HG03159 (cell line): Measurements from ENCODE around the gene CCDC179.

Experiments used
- ATAC-seq: cut with Tn5 transposase; IDR thresholded peaks from one replicate; pipeline ENCODE4 v1.9.1; 2021; ENCODE audit warnings: mild to moderate bottlenecking, moderate library complexity; ENCODE audit not compliant: unreplicated experiment

Gene CCDC179

DNA sequence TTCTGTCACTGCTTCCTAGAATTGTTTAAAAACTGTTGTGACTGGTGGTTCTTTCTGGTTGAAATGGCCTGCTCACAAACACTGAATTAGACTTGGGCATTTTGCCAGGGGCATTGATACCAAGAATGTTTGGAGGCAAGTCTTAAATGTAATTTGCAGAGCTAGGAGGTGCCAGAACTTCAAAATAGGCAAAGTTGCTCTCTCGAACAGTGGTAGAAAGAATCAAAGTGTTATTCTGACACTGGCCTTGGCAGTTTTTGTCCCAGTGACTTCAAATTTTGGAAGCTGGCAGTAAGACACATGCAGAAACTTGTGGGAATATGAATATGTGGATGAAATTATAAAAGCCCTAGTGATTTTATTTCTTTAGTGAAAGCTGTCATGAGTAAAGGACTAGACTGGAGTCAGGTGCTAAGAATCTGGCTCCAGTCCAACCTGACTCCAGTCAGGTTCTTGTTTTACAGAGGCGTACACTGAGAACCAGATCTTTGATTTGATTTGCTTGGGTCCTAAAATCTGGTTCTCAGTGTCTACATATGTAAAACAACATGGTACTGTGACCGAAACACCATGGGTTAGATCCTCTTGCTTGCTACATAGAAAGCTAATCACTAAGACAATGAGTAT is 51.6 kb downstream of the CCDC179 start:
- ATAC-seq: peak; percentile 40

DNA sequence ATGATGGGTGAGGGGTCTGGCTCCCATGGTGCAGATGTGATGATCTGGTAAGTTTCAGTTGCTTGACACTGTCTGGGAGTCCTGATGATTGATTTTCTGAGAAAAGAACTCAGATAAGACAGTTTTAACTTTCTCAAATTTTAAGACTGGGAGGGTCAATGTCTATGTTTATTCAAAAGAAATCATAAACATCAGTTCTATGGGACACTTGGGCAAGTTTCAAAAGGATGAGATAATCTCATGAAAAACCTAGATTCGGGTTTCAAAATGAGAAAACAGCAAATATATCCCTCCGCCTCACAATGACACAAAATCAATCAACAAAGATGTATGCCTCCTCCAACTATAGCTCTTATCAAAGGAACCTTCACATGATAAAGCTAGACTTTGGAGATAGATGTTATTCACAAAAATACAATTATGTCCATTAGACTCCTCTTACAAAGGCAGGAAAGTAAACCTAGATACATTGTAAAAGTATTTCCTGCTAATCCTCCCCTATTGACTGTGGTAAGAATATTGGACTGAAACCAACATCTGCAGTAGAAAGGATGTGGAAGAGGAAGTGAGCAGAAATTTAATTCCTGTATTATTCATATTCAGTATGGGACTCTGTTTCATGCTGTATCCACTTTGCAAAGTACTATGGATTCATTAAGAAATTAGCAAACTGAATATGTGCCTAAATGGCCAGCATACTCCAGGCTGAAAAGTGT is 52.3 kb downstream of the CCDC179 start:
- ATAC-seq: peak; percentile 94

DNA sequence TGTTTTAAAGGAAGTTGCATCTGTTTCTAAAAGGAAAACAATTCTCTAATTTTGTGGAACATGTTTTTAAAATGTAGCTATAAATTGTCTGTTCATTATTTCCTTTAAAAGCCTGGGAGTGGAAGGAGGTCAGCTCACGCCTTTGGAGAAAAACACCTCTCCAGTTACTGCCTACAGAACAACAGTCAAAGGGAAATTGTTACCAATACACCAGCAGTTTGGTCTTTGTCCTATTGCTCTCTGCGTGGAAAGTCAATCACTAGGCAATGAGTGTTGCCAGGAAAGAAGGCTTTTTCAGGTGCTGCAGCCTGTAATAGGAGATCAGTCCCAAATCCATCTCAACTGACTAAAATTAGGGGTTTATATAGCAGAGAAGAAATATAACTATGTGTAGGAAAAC is 52.9 kb downstream of the CCDC179 start:
- no peak for ATAC-seq

- no peak for ATAC-seq
Observed at GRCh38 chr11:22802861-22803260, 57.4 kb downstream of the CCDC179 start.

DNA sequence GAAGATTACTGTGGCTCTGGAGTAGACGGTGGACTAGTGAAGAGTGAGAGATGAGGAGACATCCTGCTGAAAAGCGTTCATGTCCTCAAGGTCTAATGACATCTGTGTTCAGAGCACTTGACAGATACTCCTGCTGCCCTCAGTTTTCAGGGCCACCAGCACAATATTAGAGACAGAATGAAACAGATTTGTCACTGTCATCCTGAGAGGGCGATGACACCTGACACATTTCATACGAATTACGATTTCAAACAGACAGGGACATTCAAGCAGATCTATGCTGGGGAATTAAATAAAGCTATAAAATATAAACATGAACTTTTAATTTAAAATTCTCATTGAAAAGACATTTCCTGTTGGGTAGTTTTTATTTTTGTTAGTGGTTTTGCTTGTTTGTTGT is 59.8 kb downstream of the CCDC179 start:
- no peak for ATAC-seq

- ATAC-seq: no peak
Observed at GRCh38 chr11:22798901-22799300, 61.4 kb downstream of the CCDC179 start.

- ATAC-seq: no peak
Observed at GRCh38 chr11:22797047-22797446, 63.2 kb downstream of the CCDC179 start.
